Inferior parietal cortex (tissue), 1 donor: ENCODE data around the gene TPM1.
"Not testable (repeated sequence)": the region's sequence is repeated elsewhere in the genome, so short reads cannot be mapped to it uniquely, and the experiment has no call there.

Experiments used
- DNase-seq: peaks from one replicate; pipeline ENCODE4 v3.0.0-alpha.2; 2016; ENCODE audit errors: extremely low spot score

The TPM1 gene

DNA sequence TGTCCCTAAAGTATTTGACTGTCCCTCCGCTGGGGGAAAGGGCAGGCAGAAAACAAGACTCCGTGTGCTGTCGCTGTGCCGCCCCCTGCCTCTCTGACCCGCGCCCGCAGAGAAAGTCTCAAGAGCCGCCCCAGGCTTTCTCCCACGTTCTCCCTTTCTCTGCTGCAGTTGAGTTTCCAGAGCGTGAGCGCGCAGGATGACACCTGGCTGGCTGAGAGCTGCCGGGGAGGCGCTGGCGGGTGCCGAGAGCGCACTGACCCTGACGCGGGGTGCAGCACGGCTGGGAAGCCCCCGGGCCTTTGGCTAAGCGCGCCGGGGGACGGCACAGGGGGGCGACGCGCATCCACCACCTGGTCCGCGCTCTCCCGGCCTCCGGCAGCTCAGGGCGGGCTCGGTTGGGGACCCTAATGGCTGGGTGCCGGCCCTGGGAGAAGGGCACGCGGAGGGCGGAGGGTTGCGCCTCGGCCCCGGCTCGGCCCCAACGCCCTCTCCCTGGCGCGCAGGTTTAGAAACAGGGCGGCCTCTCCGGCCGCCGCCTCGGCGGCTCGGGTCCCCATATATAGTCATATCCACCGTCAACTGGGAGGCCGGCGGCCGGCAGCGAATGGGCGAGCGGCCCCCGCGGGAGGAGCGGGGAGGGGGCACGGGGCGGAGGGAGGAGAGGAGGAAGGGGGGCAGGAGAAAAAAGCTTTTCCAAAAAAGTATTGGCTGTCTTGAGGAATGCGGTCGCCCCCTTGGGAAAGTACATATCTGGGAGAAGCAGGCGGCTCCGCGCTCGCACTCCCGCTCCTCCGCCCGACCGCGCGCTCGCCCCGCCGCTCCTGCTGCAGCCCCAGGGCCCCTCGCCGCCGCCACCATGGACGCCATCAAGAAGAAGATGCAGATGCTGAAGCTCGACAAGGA lies at the start of gene TPM1:
TPM1 (plus strand) TSS at position 774 of the 903 bp plus-strand sequence; CDS start at position 857, 83 bp downstream.
- DNase-seq: no peak

DNA sequence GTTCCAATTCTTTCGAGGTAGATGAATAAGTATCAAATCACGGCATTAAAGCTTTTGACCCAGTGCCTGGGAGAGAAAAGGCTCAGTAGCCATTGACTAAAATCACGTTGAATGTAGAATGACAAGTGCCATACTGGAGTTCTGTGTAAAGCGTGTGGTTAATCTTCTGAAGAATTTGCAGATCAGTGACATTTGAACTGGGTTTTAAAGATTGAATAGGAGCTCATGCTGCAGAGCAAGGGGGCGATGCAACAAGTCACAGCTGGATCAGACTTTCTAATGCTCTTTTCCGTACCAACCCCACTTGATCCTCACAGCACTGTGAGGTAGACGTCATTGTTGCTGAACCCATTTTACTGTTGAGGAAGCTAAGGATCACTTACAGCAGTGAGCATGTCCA lies 49.5 kb upstream of the TPM1 start:
- no peak for DNase-seq

GRCh38 chr15:62993632-62994031 lies 48.9 kb upstream of the TPM1 start:
- not testable (repeated sequence) for DNase-seq

DNA sequence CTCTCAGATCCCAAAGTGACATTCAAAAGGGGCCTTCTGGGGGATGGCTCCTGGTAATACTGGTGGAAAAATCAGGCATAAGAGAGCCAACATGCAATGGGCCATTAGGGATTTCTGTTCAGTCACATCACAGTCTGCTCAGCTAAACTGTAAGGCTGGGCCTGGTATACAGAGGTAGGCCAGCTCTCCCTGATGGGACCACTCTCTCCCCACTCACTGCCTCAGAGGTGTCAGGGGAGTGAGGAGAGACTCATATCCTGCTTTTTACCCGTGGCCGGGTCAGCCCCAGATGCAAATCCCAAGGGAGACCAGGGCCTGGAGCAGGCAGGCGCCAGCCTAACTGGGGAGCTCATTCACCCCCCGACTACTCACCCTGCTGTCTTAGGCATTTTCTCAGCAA lies 48.1 kb upstream of the TPM1 start:
- no peak for DNase-seq

- DNase-seq: no peak
These were observed 47.4 kb upstream of the TPM1 start for GRCh38 chr15:62994975-62995681.

GRCh38 chr15:62997441-62997840 lies 45.1 kb upstream of the TPM1 start:
- no peak for DNase-seq

GRCh38 chr15:62998262-62998890 lies 44.2 kb upstream of the TPM1 start:
- DNase-seq: no peak

- no peak for DNase-seq
These were observed 43.4 kb upstream of the TPM1 start for GRCh38 chr15:62999178-62999577.

GRCh38 chr15:62999923-63000561 lies 42.5 kb upstream of the TPM1 start:
- DNase-seq: no peak

DNA sequence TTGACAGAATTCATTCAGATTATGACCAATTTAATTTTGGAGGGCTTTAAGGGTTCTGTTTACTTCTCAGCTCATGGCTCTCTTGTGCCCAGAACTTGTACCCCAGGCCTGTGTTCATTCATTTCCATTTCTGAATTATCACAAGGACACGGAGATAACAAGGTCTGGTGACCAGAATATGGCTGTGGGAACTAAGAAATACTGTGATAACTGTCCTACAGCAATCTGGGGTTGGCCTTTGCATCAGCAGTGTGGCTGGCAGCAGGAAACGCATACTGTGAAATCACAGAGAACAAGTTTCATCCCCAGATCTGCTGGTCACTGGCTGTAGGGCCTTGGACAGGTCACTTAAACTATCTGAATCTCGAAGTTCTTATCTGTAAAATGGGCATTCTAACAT lies 41.8 kb upstream of the TPM1 start:
- no peak for DNase-seq

GRCh38 chr15:63004211-63004610 lies 38.3 kb upstream of the TPM1 start:
- DNase-seq: no peak

- no peak for DNase-seq
These were observed 36.3 kb upstream of the TPM1 start for GRCh38 chr15:63006032-63006878.

GRCh38 chr15:63008333-63009049 lies 34.1 kb upstream of the TPM1 start:
- no peak for DNase-seq

DNA sequence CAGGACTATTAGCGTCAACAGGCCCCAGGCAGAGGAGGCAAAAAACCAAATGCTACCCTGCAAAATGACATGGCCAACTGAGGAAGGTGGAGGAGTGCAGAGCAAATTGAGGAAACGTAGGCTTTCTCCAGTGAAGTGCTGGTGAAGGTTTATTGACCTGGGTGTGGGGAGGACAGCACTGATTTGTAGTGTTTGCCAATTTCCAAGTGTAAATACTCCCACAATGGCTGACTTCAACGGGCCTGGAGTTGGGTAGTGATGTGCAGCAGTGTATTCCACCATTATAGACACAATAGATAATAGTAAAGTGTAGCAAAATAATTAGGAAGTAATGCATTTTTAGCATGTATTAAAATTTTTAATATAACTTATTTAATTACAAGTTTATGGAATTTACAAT lies 32.2 kb upstream of the TPM1 start:
- no peak for DNase-seq

GRCh38 chr15:63010920-63011693 lies 31.4 kb upstream of the TPM1 start:
- DNase-seq: no peak

DNA sequence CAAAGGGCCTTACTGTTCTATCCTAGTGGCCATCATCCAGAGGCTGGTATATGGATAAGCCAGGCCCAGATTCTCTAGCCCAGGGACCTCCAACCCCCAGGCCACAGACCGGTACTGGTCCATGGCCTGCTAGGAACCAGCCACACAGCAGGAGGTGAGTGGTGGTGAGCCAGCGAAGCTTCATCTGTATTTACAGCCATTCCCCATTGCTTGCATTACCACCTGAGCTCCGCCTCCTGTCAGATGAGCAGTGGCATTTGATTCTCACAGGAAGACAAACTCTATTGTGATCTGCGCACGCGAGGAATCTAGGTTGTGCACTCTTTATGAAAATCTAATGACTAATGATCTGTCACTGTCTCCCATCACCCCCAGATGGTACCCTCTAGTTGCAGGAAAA lies 30.1 kb upstream of the TPM1 start:
- DNase-seq: no peak

- DNase-seq: peak; percentile 4
These were observed 29.3 kb upstream of the TPM1 start for GRCh38 chr15:63013052-63013808.

DNA sequence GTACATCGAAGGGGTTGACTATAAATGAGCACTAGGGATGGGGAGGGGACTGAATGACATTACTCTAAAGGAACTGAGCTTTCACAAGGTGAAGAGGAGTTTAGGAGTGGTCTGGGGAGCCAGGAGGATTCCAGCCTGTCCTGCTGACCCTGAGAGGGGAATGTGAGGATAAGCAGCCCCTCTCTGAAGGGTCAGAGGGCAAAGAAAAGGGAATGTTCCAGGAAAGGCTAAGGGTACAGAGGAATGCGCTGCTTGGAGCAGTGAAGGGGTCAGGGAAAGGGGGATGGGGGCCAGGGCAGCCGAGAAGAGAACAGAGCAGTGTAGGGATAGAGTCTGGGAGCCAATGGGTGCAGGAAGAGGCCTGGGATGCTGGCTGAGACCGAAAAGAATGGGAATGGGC lies 28.0 kb upstream of the TPM1 start:
- DNase-seq: no peak

DNA sequence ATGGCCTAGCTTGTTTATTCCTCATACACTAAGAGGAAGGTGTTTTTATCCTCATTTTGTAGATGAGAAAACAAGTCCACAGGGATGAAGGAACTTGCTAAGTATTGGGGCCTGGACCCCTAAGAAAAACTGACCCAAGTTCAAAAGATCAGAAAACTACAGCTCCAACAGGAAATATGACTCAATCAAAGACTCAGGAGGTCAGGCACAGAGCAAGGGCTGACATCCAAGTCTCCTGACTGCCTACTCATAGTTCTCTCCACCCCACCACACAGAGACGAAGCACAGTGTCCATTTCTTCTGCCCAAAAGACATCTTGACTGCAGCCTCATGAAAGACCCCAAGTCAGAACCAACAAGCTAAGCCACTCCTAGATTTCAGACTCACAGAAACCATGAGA lies 26.9 kb upstream of the TPM1 start:
- no peak for DNase-seq
